NCI-H1105 treated with DMSO at 0.1 percent for 48 hours (cell line): ENCODE results near the gene LRRC8E.

ENCODE experiments used
- DNase-seq: peaks from one replicate; lab custom pipeline; 2025; lab: John Stamatoyannopoulos, UW

Gene LRRC8E

GRCh38 chr19:7888145-7888825, at the start of gene LRRC8E:
TSS of gene LRRC8E (plus strand) at chr19:7888510. CDS start at chr19:7895604, 7,094 bp downstream.
- DNase-seq = no peak

- DNase-seq = no peak
Measured at GRCh38 chr19:7839476-7839875, 48.8 kb upstream of the LRRC8E start.

- DNase-seq = no peak
Measured at GRCh38 chr19:7840629-7841028, 47.7 kb upstream of the LRRC8E start.

GRCh38 chr19:7841751-7842660, 46.3 kb upstream of the LRRC8E start:
- DNase-seq = no peak

- no peak for DNase-seq
Measured at GRCh38 chr19:7842661-7843294, 45.5 kb upstream of the LRRC8E start.

GRCh38 chr19:7843521-7843920, 44.8 kb upstream of the LRRC8E start:
- DNase-seq = no peak

DNA sequence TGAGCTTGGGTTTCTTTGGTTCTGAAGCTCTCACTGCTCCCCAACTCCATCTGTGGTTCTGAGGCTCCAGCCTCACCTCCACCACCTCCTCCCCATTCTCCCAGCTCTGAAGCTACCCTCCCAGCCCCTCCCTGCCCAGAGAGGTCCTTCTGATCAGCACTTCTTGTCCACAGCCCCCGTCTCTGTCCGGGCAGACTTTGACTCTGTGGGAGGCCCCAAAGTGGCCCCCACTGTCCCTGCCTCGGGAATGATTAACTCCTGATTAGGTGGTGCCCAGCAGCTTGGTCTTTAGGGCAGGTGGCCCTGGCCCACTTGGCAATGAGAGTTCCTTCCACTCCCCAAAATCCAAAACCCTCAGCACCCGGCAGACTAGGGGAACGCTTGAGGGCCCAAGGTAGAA, 43.9 kb upstream of the LRRC8E start:
- DNase-seq = no peak

DNA sequence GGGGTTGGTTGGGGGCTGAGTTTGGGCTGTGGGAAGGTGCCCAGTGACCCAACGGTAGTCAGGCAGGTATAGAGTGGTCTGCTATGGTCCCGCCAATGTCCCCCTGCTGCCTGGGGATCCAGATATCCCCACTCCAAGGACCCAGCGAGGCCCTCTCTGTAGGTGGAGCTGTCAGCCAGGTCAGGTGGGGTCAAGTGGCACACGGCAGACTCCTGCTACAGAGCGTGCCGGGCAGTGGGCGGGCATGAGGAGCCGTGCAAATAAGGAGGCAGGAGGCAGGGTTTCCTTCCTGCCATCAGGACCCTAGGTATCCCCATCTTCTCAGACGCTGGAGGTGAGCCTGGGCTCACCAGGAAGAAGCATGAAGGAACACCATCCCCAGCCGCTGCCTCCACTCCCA, 43.4 kb upstream of the LRRC8E start:
- DNase-seq = no peak

GRCh38 chr19:7845390-7846154, 42.7 kb upstream of the LRRC8E start:
- no peak for DNase-seq

DNA sequence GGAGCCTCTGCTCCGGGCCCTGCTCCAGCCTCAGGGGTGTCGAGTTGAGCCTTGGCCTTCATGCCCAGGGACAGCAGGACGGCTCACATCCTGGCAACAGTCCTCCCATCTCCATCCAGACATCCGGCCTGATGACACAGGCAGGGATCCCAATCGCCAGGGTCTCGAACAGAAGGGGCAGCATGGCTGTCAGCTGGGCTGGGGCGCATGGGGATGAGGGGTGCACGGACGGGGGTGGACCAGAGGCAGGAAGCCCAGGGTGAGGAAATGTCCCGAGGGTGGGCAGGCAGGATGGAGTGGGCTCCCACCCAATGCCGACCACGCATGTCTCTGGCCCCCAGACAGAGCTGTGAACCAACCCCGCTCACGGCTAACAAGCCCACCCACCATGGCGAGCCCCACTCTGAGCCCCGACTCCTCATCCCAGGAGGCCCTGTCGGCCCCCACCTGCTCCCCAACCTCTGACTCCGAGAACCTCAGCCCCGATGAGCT, 42.1 kb upstream of the LRRC8E start:
- DNase-seq = no peak

GRCh38 chr19:7847664-7848063, 40.6 kb upstream of the LRRC8E start:
- DNase-seq = no peak

GRCh38 chr19:7848779-7849457, 39.4 kb upstream of the LRRC8E start:
- DNase-seq = no peak

DNA sequence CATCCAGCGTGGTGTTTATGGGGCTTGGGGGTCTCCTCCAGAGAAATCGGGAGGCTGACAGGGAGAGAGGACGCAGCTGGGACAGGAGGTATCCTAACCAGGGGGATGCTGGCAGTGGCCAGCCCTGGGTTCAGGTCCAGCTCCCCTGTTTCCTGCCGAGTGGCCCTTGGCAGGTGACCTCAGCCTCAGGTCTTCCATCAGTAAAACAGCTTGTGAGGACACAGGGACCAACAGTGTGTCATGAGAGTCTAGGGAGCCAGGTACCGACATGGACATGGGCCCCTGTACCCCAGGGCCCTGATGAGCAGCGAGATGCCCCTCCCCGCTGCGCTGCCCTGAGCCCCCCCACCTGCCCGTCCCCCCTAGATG, 38.7 kb upstream of the LRRC8E start:
- DNase-seq = no peak

GRCh38 chr19:7850000-7850813, 38.1 kb upstream of the LRRC8E start:
- no peak for DNase-seq

GRCh38 chr19:7850945-7851622, 37.2 kb upstream of the LRRC8E start:
- no peak for DNase-seq

DNA sequence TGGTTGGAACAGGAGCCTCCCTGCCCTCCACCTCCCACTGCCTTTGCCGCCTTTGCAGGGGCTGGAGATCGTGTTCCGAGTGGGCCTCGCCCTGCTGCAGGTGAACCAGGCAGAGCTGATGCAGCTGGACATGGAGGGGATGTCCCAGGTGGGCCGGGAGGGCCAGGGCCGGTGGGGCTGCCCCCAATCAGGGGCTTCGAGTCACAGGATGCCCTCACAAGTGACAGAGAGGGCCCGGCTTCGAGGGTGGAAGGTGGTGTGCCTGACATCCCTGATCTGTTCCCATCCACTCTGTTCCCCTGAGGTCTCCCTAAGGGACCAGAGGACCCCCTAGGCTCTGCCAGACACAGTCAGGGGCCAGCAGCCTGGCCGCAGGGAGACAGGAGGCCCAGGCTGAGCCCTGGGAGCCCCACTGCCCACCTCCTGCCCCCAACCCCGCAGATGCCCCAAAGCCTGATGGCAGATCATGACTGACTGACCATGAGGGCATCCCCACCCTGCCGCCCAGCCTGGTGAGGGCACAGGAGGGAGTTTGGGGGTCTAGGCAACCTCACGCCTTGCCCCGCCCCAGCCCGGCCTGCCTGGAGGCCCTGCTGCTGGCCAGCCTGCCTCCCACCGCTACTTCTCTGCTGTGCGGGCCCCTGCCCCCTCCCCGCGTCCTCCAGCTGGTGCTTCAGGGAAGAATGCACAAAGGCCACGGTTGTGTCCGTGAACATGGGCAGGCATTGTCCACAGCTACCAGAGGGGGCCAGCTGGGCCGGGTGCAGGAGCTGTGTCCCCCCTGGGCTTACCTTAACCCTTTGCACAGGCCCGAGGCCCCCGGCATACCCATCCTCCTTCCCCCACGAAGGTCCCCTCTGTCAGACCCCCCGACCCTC, 36.4 kb upstream of the LRRC8E start:
- DNase-seq = no peak

DNA sequence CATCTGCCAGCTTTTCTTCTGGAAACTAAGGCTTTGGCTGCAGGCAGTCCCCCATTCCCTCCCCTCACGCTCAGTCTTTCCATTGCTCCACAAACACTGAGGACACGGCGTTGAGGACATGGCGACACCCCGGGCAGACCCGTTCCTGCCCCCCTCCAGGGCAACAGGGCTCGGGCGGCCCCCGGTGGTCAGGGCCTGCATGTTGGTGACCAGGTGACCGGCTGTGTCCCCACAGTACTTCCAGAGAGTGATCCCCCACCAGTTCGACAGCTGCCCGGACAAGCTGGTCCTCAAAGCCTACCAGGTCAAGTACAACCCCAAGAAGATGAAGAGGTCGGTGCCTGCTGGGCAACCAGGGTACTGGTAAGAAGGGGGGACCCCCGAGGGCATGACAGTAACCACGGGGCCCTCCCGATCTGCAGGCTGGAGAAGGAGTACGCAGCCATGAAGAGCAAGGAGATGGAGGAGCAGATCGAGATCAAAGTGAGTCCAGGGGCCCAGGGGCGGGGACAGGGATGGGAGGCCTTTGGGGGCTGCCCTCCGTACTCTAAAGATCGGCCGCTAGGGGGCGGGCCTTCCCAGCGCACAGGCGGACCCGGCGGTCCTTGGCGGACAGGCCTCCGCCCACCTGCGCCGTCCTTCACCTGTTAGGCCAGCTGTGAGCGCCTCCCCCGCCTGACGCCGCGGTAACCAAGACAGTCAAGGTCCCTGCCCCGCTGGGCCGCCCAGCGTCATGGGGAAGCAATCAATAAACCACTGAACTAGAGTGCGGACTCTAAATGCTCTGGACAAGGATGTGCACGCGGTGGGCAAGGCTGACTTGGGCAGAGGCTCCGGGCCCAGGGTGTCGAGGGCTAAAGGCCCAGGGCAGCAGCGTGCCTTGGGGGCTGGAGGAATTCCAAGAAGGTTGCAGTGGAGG, 35.2 kb upstream of the LRRC8E start:
- peak; percentile 90 for DNase-seq

DNA sequence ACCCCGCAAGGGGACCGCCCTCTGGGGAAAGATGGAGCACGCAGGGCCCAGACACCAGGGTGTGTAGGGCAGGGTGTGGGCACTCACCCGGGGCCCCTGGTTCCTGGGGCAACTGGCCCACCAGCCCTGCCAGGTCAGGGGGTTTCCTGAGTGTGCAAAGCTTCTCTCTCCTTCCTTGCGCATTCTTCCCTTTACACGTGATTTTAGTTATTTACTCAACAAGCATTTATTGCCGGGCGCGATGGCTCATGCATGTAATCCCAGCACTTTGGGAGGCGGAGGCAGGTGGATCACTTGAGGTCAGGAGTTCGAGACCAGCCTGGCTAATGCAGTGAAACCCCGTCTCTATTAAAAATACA, 34.6 kb upstream of the LRRC8E start:
- DNase-seq = no peak
